CD4-positive, alpha-beta T cell treated with Interleukin-12 subunit alpha and Interleukin-12 subunit beta, for 1 hour (primary cell): ENCODE measurements around the gene PTPRD.

Experiments
- DNase-seq: peaks from one replicate; pipeline ENCODE4 v3.0.0-alpha.2; 2020

Gene PTPRD

DNA sequence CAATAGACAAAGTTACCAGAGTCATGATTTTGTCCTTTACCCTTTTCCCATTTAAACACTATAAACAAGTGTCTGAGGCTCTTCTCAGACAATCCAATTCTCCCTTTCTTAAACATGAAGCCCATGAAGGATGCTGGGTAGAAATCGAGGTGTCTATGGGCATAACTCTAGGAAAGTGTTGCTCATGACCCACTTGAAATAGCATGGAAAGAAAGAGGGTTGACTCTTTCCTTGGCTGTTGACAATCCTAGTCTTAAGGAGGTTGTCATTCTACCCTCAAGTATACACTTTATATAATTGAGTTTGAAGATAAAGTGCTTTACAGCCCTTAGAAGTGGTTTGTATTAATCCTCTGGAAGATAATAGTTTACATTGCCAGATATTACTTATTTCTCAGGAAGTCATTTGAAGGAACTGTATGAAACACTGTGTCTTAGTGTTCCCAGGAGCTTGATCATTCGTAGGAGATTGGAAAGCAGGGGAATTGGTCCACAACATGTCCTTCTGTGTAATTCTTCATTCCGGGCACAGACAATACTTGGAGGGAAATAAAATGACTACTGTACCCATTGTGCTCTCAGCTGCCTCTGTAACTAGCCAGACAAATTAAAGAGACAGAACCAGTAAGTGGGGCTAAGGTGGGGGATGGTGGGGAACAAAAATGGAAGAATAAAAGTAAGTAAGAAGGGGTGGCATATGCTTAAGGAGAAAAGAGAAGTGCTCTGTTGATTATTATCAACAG, 1734.9 kb downstream of the PTPRD start:
- no peak for DNase-seq

DNA sequence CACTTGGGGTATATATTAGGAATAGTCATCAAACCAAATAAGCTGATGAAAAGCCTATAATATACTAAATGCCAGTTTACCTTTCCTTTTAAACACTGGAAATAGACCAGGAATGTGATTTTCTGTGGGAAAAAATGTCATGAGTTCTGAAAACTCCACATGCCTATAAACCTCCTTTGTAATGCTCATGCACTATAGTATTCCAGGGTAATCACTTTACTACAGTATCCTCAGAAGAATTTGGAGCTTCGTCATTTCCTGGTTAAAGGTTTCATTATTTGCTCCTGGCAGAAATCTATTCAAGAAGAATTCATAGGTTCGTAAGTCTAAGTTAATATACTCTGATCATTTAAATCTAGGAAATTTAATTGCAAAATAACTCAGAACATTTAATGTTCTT, 1736.5 kb downstream of the PTPRD start:
- DNase-seq = no peak

DNA sequence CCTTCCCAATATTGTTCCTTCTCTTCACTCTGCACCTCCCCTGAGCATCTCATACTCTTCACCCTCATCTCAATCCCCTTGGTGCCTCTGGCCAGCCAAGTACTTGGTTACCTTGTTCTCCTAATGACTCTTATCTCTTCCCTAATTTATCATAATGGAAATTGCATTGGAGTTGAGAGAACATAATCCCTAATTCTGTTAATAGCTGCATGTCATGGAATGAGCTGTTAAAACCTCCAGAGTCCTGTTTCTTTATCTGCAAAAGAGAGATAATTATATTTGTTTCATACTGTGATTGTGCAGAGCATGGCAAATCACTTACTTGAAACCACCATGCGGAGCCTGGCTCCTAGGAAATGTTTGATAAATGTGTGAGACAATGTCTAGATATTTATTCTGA, 1738.3 kb downstream of the PTPRD start:
- no peak for DNase-seq

DNA sequence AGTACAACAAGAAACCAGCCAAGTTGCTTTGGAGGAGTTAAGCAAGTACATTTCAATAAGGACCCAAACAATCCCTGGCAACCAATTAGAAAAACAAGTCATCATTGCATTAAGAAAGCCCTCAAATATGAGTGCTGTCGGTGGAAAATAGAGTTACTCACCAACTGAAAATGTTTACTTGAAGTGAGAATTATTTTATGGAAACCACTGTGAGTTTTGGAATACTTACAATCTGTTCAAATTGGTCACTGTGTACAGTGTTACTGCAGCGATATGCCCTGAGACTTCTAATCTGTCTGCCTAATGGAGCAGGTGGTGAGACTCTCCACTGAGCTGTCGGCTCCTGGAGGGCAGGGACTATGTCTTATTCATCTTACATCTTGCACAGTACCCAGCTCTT, 1740.0 kb downstream of the PTPRD start:
- DNase-seq = no peak

DNA sequence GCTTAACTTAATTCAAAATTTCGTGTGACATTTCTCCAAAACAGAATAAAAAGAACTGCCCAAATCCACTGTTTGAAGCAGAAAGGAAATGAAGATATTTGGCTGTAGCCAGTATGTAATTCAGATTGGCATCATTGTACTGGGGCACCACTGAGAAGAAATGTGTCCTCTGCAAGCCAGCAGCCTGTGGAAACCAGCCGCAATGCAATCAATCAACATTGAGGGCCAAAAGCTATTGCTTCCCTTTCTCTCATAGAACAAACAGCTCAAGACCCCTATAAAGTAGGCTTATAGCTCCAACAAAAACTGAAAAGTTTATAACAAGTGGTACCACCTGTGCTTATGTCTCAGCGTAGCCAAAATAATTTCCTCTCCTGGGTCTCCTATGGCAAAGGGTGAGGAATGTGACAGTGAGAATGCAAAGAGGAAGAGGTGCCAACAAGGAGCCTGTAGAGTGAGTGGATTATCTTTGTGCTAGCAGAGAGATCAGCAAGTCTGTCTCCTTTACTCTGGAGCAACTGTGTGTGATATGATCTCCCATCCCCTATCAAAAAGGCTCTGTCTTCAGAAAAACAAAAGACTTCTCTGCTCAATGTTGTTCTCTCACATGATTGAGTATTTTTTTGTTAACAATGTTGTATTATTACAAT, 1740.9 kb downstream of the PTPRD start:
- DNase-seq = no peak

DNA sequence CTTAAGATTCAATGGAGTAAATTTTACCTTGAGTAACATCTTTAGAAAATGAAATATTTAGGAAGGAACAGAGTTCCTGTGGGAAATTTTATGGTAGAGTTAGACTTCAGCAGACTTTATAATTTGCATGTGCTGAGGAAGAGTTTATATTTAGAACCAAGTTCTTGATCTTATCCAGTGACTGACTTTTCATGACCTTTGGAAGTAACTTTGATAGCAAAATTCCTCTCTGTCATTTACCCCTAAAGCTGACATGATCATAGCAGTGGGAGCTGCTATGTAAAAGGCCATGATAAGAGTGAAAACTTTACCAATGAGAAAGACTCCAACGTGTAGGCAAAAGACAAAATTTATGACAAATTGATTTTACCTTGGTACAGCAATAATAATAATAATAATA, 1741.4 kb downstream of the PTPRD start:
- no peak for DNase-seq

DNA sequence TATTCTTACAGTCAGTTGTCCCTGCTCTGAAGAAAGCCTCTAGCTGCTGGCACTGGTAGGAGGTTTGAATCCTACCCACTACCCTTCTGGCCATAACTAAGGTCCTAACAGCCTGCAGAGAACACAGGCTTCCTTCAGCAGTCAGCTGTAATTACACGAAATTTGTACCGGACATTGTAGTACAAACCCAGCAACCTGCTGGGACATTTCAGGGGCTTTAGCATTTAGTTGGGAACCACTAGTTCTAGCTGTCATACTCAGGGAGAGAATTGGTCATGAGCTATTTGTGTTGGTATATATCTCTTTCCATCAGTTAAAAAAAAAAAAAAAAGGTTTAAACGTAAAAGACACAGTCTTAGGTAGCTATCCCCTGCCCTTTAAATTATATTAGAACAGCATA, 1743.0 kb downstream of the PTPRD start:
- DNase-seq = no peak

DNA sequence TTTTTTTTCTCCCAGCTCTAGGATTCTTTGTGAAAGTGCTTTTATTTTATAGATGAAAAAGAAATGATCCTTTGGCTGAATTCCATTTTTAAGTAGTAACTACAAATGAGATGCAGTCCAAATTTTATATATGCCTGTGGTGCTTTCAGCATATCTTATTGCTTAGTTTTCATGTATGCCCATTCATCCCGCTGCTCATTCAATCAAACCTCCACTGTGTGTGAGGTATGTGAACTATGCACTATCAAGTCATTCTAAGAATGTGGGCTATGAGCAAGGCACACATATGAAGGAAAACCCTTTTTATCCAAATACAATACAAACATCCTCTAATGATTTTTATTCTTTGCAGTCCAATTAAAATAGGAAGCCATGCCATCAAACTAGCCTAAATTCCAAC, 1744.2 kb downstream of the PTPRD start:
- DNase-seq = no peak

DNA sequence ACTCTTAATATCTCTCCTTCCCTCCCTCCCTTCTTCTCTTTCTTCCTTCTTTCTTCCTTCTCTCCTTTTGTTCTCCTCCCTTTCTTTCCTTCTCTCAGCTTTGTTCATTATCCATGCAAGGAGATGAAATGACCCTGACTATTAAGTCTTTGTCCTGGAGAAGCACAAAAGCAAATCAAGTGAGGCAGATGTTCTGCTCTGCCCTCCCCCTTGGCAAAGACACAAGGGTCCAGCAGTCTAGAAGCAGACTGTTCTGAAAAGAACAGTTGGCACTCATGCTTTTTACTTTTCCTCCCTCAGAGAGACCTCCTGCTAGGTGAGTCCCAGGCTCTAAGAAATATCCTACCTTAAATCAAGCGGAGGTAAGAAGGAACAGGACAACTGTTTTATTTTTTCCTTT, 1745.7 kb downstream of the PTPRD start:
- no peak for DNase-seq

DNA sequence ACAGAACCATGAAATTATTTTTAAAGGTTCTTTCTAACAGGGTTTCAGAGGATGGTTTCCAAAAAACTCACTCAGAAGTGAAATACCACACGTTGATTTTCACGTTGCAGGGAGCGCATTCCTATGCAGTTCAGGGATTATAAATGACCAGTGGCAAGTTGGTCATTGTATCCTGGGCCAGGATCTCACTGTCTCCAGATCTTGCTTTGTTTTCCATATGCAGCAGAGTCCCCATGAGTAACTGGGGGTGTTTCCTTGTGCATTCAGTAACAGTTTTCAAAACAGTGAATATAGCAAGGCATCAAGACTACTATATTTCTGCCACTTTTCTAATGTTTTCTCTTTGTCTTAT, 1748.3 kb downstream of the PTPRD start:
- no peak for DNase-seq

DNA sequence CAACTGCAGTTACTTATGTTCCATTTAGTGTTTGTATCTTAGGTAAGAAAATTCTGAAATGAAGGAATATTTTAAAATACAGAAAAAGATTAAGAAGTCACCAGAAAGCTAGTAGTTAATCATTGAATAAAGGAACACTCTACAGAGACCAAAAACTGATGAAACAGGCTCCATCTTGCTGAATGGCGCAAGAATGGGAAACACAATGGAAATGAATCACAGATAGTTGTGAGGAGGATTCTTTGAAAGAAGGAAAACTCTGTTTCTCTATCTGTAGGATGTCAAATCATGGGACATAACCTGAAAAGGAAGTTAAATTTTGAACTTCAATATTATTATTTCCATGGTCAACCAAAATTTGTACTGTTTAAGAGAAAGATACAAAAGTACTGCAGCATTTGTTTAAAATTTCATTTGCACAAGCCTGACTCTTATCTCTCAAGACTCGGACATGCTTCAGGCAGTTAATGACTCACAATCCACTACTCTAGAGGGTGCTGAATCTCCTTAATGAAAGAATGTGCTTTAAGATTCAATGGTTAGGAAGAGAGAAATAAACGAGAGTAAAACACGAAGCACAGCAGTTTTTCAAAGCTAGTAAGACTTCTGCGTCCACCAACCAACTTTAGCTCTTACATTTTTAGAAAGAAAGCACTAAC, 1748.8 kb downstream of the PTPRD start:
- DNase-seq = no peak

DNA sequence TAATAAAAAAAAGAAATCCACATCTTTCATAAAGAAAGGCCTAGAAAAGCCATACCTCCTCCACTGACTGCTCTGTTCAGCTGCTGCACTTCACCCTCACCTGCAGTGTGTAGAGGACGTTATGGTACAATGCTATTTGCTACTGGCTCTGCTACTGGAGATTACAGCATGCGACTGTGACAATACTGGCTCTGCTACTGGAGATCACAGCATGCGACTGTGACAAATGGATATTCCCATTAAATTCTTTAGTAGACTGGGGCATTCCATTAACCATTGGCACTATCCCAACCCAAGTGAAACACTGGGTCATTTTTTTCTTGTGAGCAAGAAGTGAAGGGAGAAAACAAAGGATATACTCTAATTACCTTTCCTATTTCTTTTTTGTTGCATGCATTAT, 1749.7 kb downstream of the PTPRD start:
- no peak for DNase-seq

DNA sequence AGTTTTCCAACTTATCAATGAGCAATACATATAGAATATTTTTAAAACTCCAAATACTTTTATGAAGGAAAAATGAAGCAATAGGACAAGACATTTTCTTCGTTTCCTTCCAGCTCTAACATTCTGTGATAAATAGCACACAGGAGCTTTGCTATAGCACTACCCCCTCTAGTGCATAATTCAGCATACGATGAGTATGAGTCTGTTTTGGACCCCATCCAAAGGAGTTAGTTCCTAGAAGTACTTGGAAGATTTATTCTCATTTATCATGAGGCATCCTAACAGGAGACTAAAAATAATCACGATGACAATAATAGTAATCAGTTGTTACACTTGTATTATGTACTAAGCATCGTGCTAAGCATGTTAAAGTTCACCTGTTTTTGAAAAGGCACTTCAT, 1751.9 kb downstream of the PTPRD start:
- no peak for DNase-seq

DNA sequence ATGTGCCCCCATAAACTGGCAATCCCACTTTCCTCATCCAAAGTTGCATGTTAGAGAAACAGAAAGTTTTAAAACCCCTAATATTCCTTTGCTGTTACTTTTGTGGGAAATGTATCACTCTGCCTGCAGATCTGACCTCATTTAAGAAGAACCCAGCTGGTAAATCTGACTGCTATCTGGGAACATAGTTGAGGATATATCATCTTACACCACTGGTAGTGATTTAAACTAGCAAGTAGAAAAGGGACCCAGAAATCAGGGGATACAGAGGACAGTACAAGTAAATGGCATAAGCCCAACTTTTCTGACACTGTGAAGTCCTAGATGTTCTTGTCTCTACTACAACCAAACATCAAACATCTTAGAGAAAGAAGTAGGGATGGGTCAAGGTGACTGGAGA, 1752.7 kb downstream of the PTPRD start:
- no peak for DNase-seq

DNA sequence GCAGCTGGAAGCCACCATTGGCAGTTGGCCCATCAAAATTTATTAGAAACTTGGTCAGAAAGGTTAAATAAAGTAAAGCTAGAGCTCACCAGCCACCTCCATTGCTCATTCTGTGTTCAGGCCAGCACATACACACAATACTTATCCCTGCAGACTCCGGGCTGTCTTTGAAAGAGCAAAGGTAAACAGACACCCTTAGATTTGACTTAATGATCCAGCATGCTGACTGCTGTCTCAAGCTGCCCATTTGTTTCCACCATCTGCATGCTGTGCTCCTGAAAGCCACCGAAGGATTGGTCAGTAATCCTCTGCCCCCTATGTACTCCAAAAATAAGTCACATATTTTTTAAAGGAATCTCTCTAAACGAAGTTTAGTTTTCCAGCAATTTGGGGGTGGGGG, 1753.4 kb downstream of the PTPRD start:
- DNase-seq = no peak

DNA sequence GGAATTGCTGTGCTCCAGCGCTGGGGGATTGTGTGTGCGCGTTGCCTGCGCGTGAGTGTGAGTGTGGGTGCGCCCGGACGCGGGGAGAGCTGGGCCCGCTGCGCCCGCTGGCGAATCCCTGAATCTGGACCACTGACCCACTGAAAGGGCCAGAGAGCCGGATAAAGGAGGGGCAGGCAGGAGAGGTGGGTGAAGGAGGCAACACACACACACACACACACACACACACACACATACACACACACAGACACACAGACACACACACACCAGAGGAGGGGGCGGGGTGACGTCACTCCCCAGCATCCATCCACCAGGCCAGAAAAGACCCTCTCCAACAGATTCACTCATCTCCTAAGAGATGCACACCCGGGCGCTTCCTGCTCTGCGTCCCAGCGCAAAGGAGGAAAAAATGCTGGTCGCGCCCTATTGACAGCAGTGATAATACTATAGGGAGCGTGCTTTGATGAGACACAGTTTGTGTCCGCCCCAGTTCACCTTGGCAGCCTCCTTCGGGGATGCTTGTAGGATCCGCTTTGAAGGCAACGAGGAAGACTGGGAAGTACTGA, 1754.1 kb downstream of the PTPRD start:
- DNase-seq = no peak

DNA sequence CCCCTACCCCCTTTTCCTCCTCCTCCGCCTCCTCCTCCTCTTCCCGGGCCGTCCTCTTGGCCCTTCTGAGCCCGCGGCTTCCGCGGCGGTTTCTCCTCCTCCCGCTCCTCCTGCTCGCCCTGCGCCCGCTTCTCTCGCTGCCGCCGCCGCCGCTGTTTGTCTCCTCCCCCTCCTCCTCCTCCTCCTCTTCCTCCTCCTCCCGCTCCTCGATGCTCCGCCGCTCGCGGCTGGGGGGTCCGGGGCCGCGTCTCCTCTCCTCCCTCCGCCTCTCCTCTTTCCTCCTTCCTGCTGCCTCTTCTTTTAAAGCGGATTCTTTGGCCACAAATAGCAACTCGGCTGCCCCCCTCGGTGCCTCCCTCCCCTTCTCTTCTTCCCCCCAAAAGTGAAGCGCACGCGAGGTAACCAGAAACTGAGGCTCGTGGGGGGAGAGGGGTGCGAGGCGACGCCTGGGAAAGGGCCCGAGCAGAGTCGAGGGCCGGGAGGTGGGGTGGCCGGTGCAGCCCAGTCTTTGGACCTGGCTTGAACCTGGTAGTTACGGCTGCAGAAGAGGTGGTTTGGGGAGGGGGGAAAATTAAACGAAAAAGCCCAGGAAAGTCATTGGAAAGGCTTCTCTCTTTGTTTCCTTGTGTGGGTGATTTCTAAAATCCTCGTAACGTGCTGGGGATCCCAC, 1754.7 kb downstream of the PTPRD start:
- no peak for DNase-seq

DNA sequence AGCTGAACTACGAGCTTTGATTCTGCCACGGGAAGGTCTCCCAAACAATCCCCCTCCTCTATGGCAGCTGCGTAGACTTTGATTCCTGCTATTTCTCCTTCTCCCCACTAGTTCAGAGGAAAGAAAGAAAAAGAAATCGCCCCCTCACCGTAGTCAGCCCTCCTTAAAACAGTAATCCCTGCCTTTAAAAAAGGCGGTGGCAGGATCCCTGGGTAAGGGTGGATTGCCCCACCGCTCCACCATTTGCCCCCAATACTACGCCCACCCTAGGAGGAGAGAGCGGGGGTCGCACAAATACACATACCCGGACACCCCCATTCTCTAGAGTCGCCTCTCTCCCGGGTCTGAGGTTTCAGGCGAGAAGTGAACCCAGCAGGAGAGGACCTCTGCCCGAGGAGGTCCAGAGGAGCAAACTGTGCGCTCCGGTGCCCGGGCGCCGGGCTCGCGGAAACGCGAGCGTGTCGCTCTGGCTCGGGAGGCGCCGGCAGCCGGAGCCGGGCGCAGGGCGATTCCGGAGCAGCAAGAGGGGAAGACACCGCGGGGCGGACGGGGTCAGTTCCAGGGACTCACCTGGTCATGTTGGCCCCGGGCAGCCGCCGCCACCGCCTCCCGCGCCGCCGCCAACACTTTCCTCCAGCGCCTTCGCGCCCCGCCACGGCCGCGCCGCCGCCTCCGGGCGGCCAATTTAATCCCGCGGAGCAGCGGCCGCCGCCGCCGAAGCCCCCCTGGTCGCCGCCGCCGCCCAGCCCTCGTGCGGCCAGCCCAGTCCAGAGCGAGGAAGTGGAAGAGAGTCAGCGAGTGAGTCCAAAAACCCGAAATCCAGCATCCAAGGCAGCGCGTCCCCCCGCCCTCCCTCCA, 1755.5 kb downstream of the PTPRD start:
- DNase-seq = no peak

DNA sequence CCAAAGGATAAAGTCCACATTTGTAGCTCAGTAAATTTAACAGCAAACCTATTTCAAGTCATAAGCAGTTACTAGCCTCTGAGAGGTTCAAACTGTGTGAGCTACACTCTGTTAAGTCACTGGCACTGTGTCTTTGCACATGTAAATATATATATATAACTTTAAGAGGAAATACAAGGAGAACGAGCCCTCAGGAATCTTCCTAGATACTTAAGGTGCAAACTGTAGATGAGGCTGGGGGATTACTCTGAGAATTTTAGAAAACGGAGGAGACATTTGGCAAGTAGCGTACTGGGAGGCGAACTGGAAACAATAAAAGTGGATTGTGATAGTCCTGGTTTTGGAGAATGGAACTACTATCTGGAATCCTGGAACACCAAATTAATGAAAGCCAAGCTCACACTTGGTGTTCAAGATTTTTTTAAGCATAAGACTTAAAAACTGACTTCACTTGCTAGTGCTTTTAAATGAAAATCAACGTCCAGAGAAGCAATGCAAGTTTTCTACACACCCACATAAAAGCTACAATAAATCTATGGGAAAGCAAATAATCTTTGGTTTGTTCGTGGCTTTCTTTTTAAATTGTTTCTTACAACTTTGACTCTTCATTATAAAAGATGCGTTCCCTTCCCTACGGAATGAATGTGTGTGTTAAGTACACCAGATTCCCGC, 1756.3 kb downstream of the PTPRD start:
- no peak for DNase-seq

DNA sequence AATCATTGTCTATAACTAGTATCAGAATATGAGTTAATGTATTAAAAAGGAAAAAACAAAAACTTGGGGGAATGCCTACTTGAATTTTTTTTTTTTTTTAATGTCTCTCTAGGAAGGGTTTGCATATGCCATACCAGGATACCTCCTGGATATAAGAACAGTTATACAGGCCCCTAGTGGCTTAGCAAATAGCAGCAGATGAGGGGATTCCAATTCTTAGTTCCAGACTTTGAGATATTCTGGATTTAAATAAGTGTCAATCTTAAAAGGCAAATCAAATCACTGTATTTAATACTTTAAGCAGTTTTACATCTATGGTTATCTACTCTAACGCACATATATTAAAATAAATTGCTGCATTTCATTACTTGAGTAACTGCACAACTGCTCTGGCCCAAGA, 1757.8 kb downstream of the PTPRD start:
- no peak for DNase-seq

DNA sequence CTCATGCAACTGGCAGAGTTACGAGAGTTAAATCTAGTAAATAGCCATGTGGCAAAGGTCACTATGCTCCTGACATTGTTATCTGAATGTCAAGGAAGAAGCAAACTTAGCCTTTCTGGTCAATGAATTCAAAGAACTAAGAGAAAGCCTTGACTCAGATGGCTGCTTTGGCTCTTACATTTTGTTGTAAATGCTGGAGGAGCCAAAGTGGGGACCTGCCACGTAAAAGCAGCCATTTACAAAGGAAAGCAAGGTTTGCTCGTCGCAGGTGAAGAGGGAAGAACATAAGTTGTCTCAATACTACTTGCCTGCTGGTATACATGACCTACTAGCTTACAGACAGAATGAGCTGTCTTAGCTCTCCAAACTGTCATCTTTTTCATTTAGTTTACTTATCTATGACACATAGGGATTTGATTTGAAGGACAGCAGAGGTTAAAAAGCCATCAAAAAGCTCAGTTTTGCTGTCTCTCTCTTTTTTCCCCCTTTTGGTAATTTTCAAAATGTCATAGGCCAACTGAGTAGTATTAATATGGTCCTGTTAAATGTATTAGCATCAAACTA, 1760.4 kb downstream of the PTPRD start:
- DNase-seq = no peak

DNA sequence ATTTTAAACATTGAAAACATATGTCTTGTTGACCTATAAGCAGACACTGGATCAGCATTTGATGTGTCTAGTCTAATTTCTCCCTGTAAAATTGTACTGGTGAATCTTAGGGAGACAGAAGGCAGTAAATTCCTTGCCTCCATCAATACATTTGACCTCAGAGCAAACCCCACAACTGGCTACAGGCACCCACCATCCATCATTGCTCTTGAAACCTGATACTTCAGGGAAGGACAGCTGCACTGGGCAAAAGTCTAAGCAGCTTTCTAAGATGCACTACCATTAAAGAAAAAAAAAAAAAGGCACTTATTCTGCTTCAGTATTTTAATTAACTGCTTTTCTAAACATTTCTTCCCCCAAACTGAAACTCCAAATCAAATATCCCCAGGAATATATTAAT, 1761.9 kb downstream of the PTPRD start:
- DNase-seq = no peak
